GM12872 (cell line): ENCODE data around the gene CACNA1C.

Source experiments
- TF ChIP-seq, protein P1 (sequence below): IDR thresholded peaks from 3 replicates; pipeline ENCODE4 v1.5.1; 2011; ENCODE audit warnings: low read depth, mild to moderate bottlenecking, low read length, moderate library complexity; ENCODE audit not compliant: insufficient read depth

Gene CACNA1C

DNA sequence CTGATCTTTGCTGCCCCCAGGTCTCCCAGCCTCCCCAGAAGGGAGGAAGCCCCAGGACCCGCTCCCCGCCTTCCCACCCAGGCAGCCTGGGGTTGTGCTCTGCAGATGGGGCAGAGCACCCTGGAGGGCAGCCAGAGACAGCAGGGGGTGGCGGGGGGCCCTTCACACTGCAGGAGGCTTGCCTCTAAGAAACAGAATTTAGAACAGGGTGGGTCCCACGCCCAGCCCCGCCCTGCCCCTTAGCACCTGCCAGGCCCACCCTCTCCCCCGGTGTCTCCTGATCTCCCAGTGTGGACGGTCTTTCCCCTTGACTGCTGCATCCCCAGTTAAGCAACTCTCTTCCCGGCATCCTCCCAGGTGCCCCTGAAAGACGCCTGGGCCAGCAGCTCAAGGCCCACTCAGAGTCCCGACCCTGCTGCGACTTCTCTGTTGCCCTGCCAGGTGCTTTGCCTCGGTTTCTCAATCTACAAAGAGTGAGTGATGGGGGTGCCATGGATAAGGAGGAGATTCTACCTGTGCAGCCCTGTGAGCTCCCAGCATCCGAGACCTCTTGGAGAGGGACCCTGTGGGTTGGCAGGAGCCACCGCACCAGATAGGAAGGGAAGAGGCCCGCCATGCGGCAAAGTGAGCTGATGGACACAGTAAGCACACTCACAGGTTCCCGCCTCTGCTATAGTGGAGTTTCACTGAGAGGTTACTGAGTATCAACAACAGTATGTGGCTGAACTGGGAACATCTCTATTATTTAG, 414.8 kb downstream of the CACNA1C start:
- TF ChIP-seq, protein P1, sequence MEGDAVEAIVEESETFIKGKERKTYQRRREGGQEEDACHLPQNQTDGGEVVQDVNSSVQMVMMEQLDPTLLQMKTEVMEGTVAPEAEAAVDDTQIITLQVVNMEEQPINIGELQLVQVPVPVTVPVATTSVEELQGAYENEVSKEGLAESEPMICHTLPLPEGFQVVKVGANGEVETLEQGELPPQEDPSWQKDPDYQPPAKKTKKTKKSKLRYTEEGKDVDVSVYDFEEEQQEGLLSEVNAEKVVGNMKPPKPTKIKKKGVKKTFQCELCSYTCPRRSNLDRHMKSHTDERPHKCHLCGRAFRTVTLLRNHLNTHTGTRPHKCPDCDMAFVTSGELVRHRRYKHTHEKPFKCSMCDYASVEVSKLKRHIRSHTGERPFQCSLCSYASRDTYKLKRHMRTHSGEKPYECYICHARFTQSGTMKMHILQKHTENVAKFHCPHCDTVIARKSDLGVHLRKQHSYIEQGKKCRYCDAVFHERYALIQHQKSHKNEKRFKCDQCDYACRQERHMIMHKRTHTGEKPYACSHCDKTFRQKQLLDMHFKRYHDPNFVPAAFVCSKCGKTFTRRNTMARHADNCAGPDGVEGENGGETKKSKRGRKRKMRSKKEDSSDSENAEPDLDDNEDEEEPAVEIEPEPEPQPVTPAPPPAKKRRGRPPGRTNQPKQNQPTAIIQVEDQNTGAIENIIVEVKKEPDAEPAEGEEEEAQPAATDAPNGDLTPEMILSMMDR = no peak

DNA sequence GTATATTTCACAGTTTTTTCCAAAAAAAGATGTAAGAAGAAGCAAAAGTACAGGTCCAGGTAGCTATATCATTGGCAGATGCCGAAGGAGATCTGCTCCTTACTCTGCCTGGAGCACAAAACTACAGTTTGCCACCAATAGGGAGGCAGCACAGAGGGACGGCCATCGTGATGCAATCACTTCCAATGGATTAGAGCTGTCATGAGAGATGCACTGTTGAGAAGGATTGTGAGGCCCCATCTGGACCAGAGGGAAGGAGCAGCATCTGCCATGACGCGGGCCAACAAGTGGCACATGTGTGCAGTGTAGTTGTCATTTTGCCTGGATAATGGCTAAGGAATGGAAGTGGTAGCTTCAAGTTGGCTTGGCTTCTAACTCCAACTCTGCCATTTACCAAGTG, 423.2 kb downstream of the CACNA1C start:
- TF ChIP-seq, protein P1 = no peak

DNA sequence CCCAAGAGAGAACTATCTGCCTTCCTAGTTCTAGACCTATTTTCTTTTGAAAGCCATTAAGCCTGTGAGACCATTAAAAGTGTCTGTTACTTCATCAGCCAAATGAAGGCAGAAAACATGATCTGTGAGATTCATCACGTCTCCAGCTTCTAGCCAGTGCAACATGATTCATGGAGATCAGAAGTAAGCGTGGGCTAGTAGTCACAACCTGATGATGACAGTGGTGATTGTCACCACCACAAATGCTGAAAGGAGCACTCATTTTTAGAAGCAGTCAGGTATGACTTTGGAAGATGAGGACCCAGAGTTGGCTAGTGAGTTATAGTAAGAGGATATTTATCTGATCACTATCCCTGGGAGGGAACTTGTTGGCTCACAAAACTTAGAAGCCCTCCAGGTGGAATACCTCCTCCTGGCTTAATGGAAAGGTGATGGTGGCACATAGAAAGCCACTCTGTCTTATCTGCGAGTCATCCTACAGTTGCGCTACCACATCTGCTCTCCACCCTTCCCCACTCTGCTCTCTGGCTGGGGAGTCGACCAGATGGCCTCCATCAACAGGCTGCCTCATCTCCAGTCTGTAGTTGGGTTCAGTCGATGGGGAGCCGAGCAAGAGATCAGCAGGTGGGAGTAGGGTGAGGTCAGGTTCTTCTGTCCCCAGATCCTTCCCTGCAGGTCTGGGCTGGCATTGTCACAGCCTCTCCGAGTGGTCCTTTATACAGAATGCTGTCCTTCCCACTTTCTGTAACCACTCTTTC, 424.4 kb downstream of the CACNA1C start:
- TF ChIP-seq, protein P1 = no peak

DNA sequence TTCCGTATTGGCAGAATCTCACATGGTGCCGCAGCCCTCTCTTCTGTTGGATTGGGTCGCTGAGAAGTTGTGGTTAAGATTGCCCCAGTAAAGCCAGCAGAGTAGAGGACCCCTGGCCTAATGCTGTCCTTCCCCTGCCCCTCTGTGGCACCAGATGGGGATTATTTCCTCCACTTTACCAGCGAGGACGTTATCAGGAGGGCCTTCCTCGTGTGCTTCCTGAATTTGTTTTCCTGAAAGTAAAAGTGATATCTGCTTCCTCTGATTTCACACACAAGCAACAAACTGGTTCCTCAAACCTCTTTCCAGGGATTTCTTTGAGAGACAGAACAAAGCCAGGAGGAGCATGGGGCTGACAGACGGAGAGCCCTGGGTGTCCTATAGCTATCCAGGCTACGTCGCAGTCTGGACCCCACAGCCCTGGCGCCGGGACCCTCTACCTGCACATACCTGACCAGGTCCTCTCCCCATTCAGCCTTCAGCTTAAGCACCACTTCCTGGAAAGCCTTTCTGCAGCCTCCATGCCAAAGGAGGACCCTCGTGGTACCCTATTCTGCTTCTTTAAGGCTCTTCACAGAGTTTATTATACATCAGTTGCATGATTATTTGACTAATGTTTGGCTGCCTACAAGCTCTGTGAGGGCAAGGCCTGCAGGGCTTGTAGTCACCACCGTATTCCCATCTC, 427.2 kb downstream of the CACNA1C start:
- TF ChIP-seq, protein P1 = no peak

DNA sequence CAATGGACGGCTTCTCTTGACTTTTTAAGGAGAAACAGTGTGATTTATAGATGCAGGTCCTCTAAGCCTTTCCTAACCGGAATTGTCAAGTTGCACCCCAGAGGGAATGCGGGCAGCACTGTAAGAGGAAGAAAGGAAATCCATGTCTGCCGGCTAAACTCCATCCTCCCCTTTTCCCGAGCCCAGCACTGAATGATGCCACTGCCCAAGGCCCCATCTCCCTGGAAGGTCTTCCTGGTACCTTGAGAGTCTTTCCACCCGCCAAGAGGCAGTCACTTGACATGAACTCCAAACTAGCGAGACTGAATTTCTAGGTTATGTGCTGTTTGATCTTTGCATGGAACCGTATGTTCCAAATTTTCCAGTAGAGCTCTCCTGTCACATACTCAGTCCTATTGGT, 428.6 kb downstream of the CACNA1C start:
- TF ChIP-seq, protein P1 = no peak

DNA sequence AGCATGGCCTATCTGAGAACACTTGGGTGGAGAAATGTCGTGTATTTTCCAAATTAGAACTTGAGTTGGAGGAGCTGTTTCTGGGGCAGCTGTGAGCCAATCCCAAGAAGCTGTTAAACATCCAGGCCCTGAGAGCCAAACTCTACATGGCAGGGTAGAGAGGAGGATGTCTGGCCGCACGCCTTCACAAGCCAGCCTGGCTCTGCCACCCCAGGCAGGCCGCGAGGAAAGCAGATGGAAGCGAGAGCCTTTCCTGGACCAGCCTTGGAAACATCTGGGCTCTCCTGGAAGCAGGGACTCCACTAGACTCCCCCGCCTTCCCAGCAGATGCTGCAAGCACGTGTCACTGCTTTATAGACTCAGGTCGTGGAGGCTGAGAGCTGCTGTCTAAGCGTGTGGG, 429.2 kb downstream of the CACNA1C start:
- TF ChIP-seq, protein P1 = no peak
